PFSK-1 (cell line): ENCODE data around the gene SLIT3.

Experiments used
- POLR2AphosphoS5 ChIP-seq: IDR thresholded peaks from 2 replicates; pipeline ENCODE4 v1.6.1; 2012; ENCODE audit warnings: low read depth, mild to moderate bottlenecking, control low read depth, low read length, moderate library complexity
- REST ChIP-seq, 2 experiments: IDR thresholded peaks; 2 replicates each; pipeline versions ENCODE4 v1.6.1 to v1.8.0; 2011 to 2012; ENCODE audit warnings: low read depth in 2 of 2, low read length in 2 of 2, control low read depth in 1 of 2, inconsistent platforms in 1 of 2, mild to moderate bottlenecking in 1 of 2, moderate library complexity in 1 of 2; ENCODE audit not compliant: insufficient read depth in 1 of 2
- SIN3A ChIP-seq: IDR thresholded peaks from 2 replicates; pipeline ENCODE4 v1.6.1; 2012; ENCODE audit warnings: mild to moderate bottlenecking, low read length, moderate library complexity, borderline replicate concordance; ENCODE audit not compliant: insufficient read depth
- TAF1 ChIP-seq: IDR thresholded peaks from 2 replicates; pipeline ENCODE4 v1.6.1; 2012; ENCODE audit warnings: low read length, control low read depth, borderline replicate concordance; ENCODE audit not compliant: insufficient read depth

GRCh38 chr5:168701641-168702040 is 599.3 kb downstream of the SLIT3 start:
- TF ChIP-seq REST (IDR thresholded peaks at IDR 0.05; ENCODE audit: insufficient read depth in 1 of 2, low read depth in 2 of 2, low read length in 2 of 2): no peak
- no peak for TF ChIP-seq POLR2AphosphoS5
- no peak for TF ChIP-seq SIN3A
- TF ChIP-seq TAF1: no peak
